ENCODE results near the gene CDH2.

DNA sequence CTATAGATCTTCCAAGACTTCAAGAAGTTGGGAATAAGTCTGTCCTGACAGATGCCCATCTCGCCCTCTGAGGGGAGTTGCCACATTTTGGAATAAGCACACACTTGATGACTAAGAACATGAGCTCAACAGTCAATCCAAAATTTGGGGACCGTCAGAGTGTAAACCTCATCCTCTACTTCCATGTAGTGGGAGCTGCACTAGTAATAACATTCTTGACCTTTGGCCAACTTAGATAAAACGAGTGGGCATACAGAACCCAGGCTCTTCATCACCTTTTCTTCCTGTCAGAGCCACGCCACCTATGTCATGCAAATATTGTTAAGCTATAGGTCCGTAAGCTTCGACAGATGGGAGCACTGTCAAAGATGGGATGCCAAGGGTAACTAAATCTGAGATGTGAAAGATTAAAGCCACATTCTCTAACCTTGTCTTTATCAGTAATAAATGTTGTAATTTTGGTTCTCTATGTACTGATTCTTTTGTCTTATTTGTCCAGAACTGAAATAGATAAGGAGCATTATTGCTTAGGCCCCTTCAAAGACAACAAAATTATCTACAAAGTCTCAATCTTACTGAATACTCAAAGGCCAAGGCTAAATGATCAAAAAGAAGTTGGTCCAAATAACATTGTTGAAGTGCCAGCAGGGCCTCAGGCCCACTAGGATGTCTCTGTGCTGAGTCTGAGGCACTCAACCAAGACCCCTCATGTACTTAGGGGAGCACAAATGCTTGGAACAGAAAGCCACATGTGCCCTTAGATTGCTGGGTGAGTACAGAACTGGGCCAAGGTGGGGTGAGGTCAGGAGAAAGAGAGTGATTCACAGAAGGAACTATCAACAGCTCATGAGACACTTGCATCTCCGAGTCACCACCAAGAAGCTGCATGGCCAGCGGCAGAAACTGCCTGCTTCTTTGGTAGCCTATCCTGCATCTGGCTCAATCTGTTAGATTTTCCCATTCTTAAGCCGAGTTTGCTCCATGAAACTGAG is 15.0 kb downstream of the CDH2 start:
- TF ChIP-seq CTCF (IDR thresholded peaks at IDR 0.05) = no peak
- no peak for TF ChIP-seq SIN3A (IDR thresholded peaks at IDR 0.05; ENCODE audit: borderline replicate concordance, insufficient read depth, low read depth, low read length)
